Gastroesophageal sphincter (tissue), 3 donors: ENCODE measurements around the gene PREPL.

ENCODE experiments used
- CTCF ChIP-seq, 4 experiments: fragments of 200-600 bp in 2 of 4; fragments of 450-650 bp in 2 of 4; sonication (generic) in 1 of 4; IDR thresholded peaks; one replicate each; pipeline ENCODE4 v1.5.1; 2017 to 2019; ENCODE audit warnings: antibody characterized with exemption in 4 of 4, mild to moderate bottlenecking in 2 of 4, moderate library complexity in 2 of 4
- EP300 ChIP-seq: sonication (generic); formaldehyde crosslinking; IDR thresholded peaks from one replicate; pipeline ENCODE4 v1.6.1; 2017; ENCODE audit warnings: antibody characterized with exemption, mild to moderate bottlenecking
- POLR2A ChIP-seq, 2 donors: fragments of 450-650 bp; IDR thresholded peaks; one replicate each; pipeline ENCODE4 v1.6.1; 2017; ENCODE audit warnings: antibody characterized with exemption in 2 of 2, mild to moderate bottlenecking in 2 of 2, moderate library complexity in 1 of 2

- TF ChIP-seq CTCF (IDR thresholded peaks at IDR 0.05) (no peak), EP300 (no peak), POLR2A (IDR thresholded peaks at IDR 0.05) (no peak)
These were observed 75.0 kb downstream of the PREPL start for GRCh38 chr2:44286119-44286883.
